NOMO-1 treated with DMSO at 0.1 percent for 48 hours (cell line): ENCODE measurements around the gene CRMP1.
A peak's percentile ranks its signal among the peaks of the same experiment; 100 is the strongest.
"Not testable (repeated sequence)": the region's sequence is repeated elsewhere in the genome, so short reads cannot be mapped to it uniquely, and the experiment has no call there.

Source experiments
- DNase-seq: peaks from one replicate; lab custom pipeline; 2025; ENCODE audit not compliant: unreplicated experiment; lab: John Stamatoyannopoulos, UW

The CRMP1 gene

GRCh38 chr4:5825321-5826041 lies 67.4 kb downstream of the CRMP1 start:
- DNase-seq = no peak

GRCh38 chr4:5824635-5825034 lies 68.3 kb downstream of the CRMP1 start:
- DNase-seq = no peak

GRCh38 chr4:5824227-5824626 lies 68.7 kb downstream of the CRMP1 start:
- no peak for DNase-seq

- DNase-seq = no peak
Observed at GRCh38 chr4:5823542-5824211, 69.2 kb downstream of the CRMP1 start.

- no peak for DNase-seq
Observed at GRCh38 chr4:5822619-5823018, 70.3 kb downstream of the CRMP1 start.

- no peak for DNase-seq
Observed at GRCh38 chr4:5821665-5822358, 71.1 kb downstream of the CRMP1 start.

GRCh38 chr4:5816851-5817375 lies 76.0 kb downstream of the CRMP1 start:
- DNase-seq = no peak

GRCh38 chr4:5816101-5816500 lies 76.8 kb downstream of the CRMP1 start:
- DNase-seq = no peak

GRCh38 chr4:5815641-5816040 lies 77.2 kb downstream of the CRMP1 start:
- no peak for DNase-seq

- DNase-seq = no peak
Observed at GRCh38 chr4:5814421-5814820, 78.5 kb downstream of the CRMP1 start.

GRCh38 chr4:5813882-5814255 lies 79.0 kb downstream of the CRMP1 start:
- no peak for DNase-seq

GRCh38 chr4:5812506-5813229 lies 80.2 kb downstream of the CRMP1 start:
- DNase-seq = peak; percentile 58

- not testable (repeated sequence) for DNase-seq
Observed at GRCh38 chr4:5812057-5812456, 80.8 kb downstream of the CRMP1 start.

GRCh38 chr4:5810770-5811430 lies 82.0 kb downstream of the CRMP1 start:
- DNase-seq = no peak

- no peak for DNase-seq
Observed at GRCh38 chr4:5810151-5810550, 82.7 kb downstream of the CRMP1 start.

- no peak for DNase-seq
Observed at GRCh38 chr4:5809216-5809776, 83.6 kb downstream of the CRMP1 start.

- DNase-seq = no peak
Observed at GRCh38 chr4:5808081-5808741, 84.7 kb downstream of the CRMP1 start.

- DNase-seq = no peak
Observed at GRCh38 chr4:5805270-5805669, 87.6 kb downstream of the CRMP1 start.

- DNase-seq = no peak
Observed at GRCh38 chr4:5804656-5805055, 88.2 kb downstream of the CRMP1 start.

- no peak for DNase-seq
Observed at GRCh38 chr4:5802565-5802964, 90.3 kb downstream of the CRMP1 start.
